Endothelial cell of umbilical vein (primary cell): ENCODE measurements around the gene RAB24. TPM values are rescaled to one million over a fixed set of nuclear protein-coding genes. Genes with fewer than 3 reads are reported as not detected.

ENCODE experiments used
- BruUV-seq: library from RNA; stranded (reverse); fragments of 400-500 nt; replicated peaks from 2 replicates; lab custom pipeline; 2021; lab: Mats Ljungman, UMichigan
- CTCF ChIA-PET: fragments of 300-600, 350-600 bp; sonication (Branson Sonifier 250); formaldehyde crosslinking; loops from one replicate; lab custom pipeline; 2021; ENCODE audit warnings: antibody characterized with exemption, inconsistent platforms; lab: Charles Lee
- POLR2A ChIA-PET: fragments of 300-600, 350-600 bp; sonication (Branson Sonifier 250); formaldehyde crosslinking; loops from one replicate; lab custom pipeline; 2021; ENCODE audit warnings: antibody characterized with exemption, inconsistent platforms; lab: Charles Lee
- DNase-seq: peaks from one replicate; pipeline ENCODE4 v3.0.0-alpha.2; 2011; ENCODE audit warnings: low read depth, low spot score
- FAIRE-seq: peaks from 2 replicates; lab custom pipeline; 2011; peaks lifted over from hg19 to GRCh38; lab: Jason Lieb, UNC
- H2AFZ ChIP-seq: 2 replicates; pipeline ENCODE4 v1.6.0; 2012; ENCODE audit warnings: low read depth, low read length, control low read depth, inconsistent platforms
- H3K27ac ChIP-seq: 2 replicates; pipeline ENCODE4 v1.5.1; 2011; ENCODE audit warnings: low read depth, mild to moderate bottlenecking, control low read depth, low read length, moderate library complexity; ENCODE audit not compliant: insufficient read depth
- H3K27me3 ChIP-seq, 2 experiments: 2 replicates each; pipeline versions ENCODE4 v1.6.0 to v1.6.1; 2011; ENCODE audit warnings: low read length in 2 of 2, mixed read lengths in 1 of 2; ENCODE audit not compliant: control insufficient read depth in 2 of 2, insufficient read depth in 2 of 2
- H3K36me3 ChIP-seq, 2 experiments: 2 replicates in 1 of 2; 3 replicates in 1 of 2; pipeline ENCODE4 v1.5.1; 2011; ENCODE audit warnings: low read length in 2 of 2, mild to moderate bottlenecking in 1 of 2, moderate library complexity in 1 of 2; ENCODE audit not compliant: control insufficient read depth in 2 of 2, insufficient read depth in 2 of 2; ENCODE audit errors: extremely low read depth in 1 of 2
- H3K4me1 ChIP-seq: 3 replicates; pipeline ENCODE4 v1.5.1; 2011; ENCODE audit warnings: mild to moderate bottlenecking, low read length; ENCODE audit not compliant: control insufficient read depth, insufficient read depth; ENCODE audit errors: extremely low read depth
- H3K4me2 ChIP-seq: 2 replicates; pipeline ENCODE4 v1.6.1; 2011; ENCODE audit warnings: low read length, control low read depth, mixed read lengths; ENCODE audit not compliant: insufficient read depth
- H3K4me3 ChIP-seq, 3 experiments: fragments of 200-600 bp in 1 of 3; sonication (generic), shearing (Covaris generic) in 1 of 3; replicated peaks in 1 of 3; 2 replicates each; pipeline ENCODE4 v1.5.1; 2011 to 2016; ENCODE audit warnings: control low read depth in 3 of 3, low read length in 3 of 3, mild to moderate bottlenecking in 2 of 3, inconsistent platforms in 1 of 3, low read depth in 1 of 3, moderate library complexity in 1 of 3; ENCODE audit not compliant: insufficient read depth in 1 of 3
- H3K79me2 ChIP-seq: 2 replicates; pipeline ENCODE4 v1.6.0; 2012; ENCODE audit warnings: low read length, inconsistent platforms; ENCODE audit not compliant: control insufficient read depth, insufficient read depth
- H3K9ac ChIP-seq: replicated peaks from 2 replicates; pipeline ENCODE3; 2011; ENCODE audit warnings: low read length, control low read depth; ENCODE audit not compliant: insufficient read depth; ENCODE audit errors: extremely low read depth
- H3K9me1 ChIP-seq: replicated peaks from 3 replicates; pipeline ENCODE4 v1.6.0; 2011; ENCODE audit warnings: mild to moderate bottlenecking, low read length; ENCODE audit not compliant: control insufficient read depth, insufficient read depth; ENCODE audit errors: extremely low read depth
- H3K9me3 ChIP-seq: replicated peaks from 2 replicates; pipeline ENCODE4 v1.5.1; 2012; ENCODE audit warnings: low read length, inconsistent platforms; ENCODE audit not compliant: control insufficient read depth, insufficient read depth
- H4K20me1 ChIP-seq: replicated peaks from 2 replicates; pipeline ENCODE3; 2011; ENCODE audit warnings: mild to moderate bottlenecking, low read length; ENCODE audit not compliant: control insufficient read depth, insufficient read depth; ENCODE audit errors: extremely low read depth
- EZH2 ChIP-seq: IDR thresholded peaks from 2 replicates; pipeline ENCODE4 v1.6.1; 2012; ENCODE audit warnings: borderline replicate concordance, low read depth, mild to moderate bottlenecking, moderate library complexity, low read length, inconsistent platforms; ENCODE audit not compliant: severe bottlenecking
- FOS ChIP-seq: IDR thresholded peaks from 2 replicates; pipeline ENCODE4 v1.6.1; 2011; ENCODE audit warnings: mild to moderate bottlenecking, low read length, moderate library complexity, borderline replicate concordance; ENCODE audit not compliant: insufficient read depth
- GATA2 ChIP-seq: IDR thresholded peaks from 2 replicates; pipeline ENCODE4 v1.7.0; 2011; ENCODE audit warnings: low read depth, mild to moderate bottlenecking, moderate library complexity, mixed read lengths, low read length; ENCODE audit not compliant: insufficient read length, insufficient read depth
- JUN ChIP-seq: IDR thresholded peaks from 2 replicates; pipeline ENCODE4 v1.6.1; 2011; ENCODE audit warnings: borderline replicate concordance, low read depth; ENCODE audit not compliant: insufficient read length, insufficient read depth
- MYC ChIP-seq: IDR thresholded peaks from one replicate; pipeline ENCODE4 v1.6.1; 2011; ENCODE audit warnings: mild to moderate bottlenecking, low read depth, low read length
- POLR2A ChIP-seq: IDR thresholded peaks from 2 replicates; pipeline ENCODE4 v1.6.1; 2012; ENCODE audit warnings: low read depth, mild to moderate bottlenecking, control low read depth, low read length
- POLR2AphosphoS5 ChIP-seq: IDR thresholded peaks from 2 replicates; pipeline ENCODE4 v1.6.1; 2012; ENCODE audit warnings: low read depth, mild to moderate bottlenecking, control low read depth, low read length, moderate library complexity; ENCODE audit not compliant: insufficient read depth
- dilution Hi-C: fragments of 300-500 bp; cut with MboI; formaldehyde crosslinking; loops from one replicate; pipeline ENCODE4 v1.15.0; 2019; ENCODE audit warnings: low sequenced_read_pairs; ENCODE audit not compliant: extremely low pct_ligation_motif_present
- intact Hi-C: fragments of 100-400 bp; cut with micrococcal nuclease; formaldehyde crosslinking; loops from one replicate; pipeline ENCODE4 v1.10.0; 2022
- polyA plus RNA-seq, 4 experiments: library from polyadenylated mRNA; depleted of rRNA in 3 of 4; stranded (reverse) in 3 of 4; unstranded in 1 of 4; fragments of >200 nt; gene quantifications; 2 replicates each; pipeline versions ENCODE4 v1.2.1 to v1.2.3, GENCODE V29; 2011 to 2012; ENCODE audit warnings: missing spikeins in 1 of 4
- total RNA-seq: library from RNA; stranded (reverse); gene quantifications from 2 replicates; pipeline ENCODE4 v1.2.3, GENCODE V29; 2021
- TF ChIP-seq, protein P1 (sequence below), 2 donors: IDR thresholded peaks; 1 replicate in 1 of 2; 2 replicates in 1 of 2; pipeline ENCODE4 v1.5.1; 2011; ENCODE audit warnings: low read length in 2 of 2, mild to moderate bottlenecking in 2 of 2, moderate library complexity in 2 of 2, control low read depth in 1 of 2, inconsistent platforms in 1 of 2, low read depth in 1 of 2; ENCODE audit not compliant: insufficient read depth in 1 of 2; ENCODE audit errors: extremely low read depth in 1 of 2
- TF ChIP-seq, protein P2 (sequence below): IDR thresholded peaks from 2 replicates; pipeline ENCODE4 v1.6.1; 2011; ENCODE audit not compliant: insufficient read depth, insufficient read length

Gene RAB24
- total and polyA plus RNA-seq, 2 donors (not counting 3 experiments of a cell fraction or from before 2014, with no cell fraction given): 20.7 to 44.0 TPM

DNA sequence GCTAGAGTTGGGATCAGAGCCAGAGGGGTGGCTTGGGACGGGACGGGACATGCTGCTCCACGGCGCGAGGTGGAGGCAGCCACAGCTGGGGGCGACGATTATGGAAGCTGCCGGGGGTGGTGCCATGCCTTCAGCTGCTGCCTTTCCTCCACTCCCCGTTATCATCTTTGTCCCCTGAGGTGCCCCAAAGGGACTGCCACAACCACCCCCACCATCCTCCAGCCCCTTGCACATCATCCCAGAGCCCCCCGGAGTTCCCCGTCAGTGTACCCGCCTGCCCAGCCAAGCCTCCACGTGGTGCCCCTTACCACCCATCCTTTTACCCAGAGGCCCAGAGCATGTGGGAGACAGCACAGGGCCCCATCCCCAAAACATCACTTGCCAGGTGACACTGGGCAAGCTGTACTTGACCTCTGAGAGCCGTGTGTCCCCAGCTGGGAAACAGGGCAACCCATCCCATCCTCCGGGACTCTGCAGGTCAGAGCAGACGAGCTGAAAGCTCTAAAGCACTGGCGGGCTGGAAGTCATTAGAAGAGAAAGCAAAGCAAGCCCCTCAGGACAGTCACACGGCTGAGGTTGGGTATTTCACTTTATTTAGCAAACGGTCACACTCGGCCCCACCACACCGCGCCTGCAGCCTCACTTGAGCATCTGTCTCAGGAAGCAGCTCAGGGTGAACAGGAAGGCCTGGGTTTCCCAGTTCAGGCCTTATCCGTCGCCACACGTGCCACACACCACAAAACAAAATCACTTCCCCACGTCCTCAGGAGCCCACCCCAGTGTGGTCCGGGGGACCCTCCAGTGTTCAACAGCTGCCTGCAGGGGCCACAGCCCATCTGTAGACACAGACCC is 27.7 kb upstream of the RAB24 start:
- Histone ChIP-seq H3K4me2 (no peak overlapping the region), H3K4me3 (no peak overlapping the region), H3K9me1 (no peaks in the 10 kb centered on the region), H3K79me2 (no peaks in the 10 kb centered on the region), H3K27me3 (no peaks in the 10 kb centered on the region), H3K27ac (no peak overlapping the region), H4K20me1 (no peaks in the 10 kb centered on the region), H3K4me1 (peaks cover 16% of the 10 kb centered on the region), H3K9me3 (no peaks in the 10 kb centered on the region), H3K9ac (no peak overlapping the region), H3K36me3 (peaks cover 0 to 34% of the 10 kb centered on the region in 2 experiments), H2AFZ (no peak overlapping the region)
- ChIA-PET POLR2A (no interaction called here), CTCF (interaction anchor here (0.9 to 1.8 kb wide), 2 partner anchors 22 to 170 kb away, joined by 3 to 6 read pairs; no protein-coding TSS in a partner anchor)
- BruUV-seq: TSS peak; percentile 70
- DNase-seq (no peak), FAIRE-seq (no peak)
- intact Hi-C loops (no loop called here), dilution Hi-C loops (no loop called here)
- TF ChIP-seq MYC (no peak), GATA2 (no peak), EZH2 (no peak), FOS (no peak), POLR2A (no peak), JUN (no peak), POLR2AphosphoS5 (no peak)
- TF ChIP-seq, protein P1, sequence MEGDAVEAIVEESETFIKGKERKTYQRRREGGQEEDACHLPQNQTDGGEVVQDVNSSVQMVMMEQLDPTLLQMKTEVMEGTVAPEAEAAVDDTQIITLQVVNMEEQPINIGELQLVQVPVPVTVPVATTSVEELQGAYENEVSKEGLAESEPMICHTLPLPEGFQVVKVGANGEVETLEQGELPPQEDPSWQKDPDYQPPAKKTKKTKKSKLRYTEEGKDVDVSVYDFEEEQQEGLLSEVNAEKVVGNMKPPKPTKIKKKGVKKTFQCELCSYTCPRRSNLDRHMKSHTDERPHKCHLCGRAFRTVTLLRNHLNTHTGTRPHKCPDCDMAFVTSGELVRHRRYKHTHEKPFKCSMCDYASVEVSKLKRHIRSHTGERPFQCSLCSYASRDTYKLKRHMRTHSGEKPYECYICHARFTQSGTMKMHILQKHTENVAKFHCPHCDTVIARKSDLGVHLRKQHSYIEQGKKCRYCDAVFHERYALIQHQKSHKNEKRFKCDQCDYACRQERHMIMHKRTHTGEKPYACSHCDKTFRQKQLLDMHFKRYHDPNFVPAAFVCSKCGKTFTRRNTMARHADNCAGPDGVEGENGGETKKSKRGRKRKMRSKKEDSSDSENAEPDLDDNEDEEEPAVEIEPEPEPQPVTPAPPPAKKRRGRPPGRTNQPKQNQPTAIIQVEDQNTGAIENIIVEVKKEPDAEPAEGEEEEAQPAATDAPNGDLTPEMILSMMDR (IDR thresholded peaks at IDR 0.05; ENCODE audit: extremely low read depth in 1 of 2, insufficient read depth in 1 of 2, low read depth in 1 of 2, low read length in 2 of 2): no peak
- TF ChIP-seq, protein P2, sequence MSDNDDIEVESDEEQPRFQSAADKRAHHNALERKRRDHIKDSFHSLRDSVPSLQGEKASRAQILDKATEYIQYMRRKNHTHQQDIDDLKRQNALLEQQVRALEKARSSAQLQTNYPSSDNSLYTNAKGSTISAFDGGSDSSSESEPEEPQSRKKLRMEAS: no peak
